Medulla oblongata (tissue), 1 donor: ENCODE data around the gene ATOSA.

Source experiments
- DNase-seq: peaks from one replicate; pipeline ENCODE4 v3.0.0-alpha.2; 2015; ENCODE audit errors: extremely low spot score

The ATOSA gene

GRCh38 chr15:52651868-52652267, 27.3 kb downstream of the ATOSA start:
- peak; percentile 91 for DNase-seq

GRCh38 chr15:52651114-52651513, 28.1 kb downstream of the ATOSA start:
- no peak for DNase-seq

- no peak for DNase-seq
Measured at GRCh38 chr15:52649686-52650085, 29.5 kb downstream of the ATOSA start.

GRCh38 chr15:52645916-52646315, 33.3 kb downstream of the ATOSA start:
- DNase-seq = no peak

- DNase-seq = no peak
Measured at GRCh38 chr15:52642386-52643361, 36.5 kb downstream of the ATOSA start.

GRCh38 chr15:52636459-52636858, 42.7 kb downstream of the ATOSA start:
- no peak for DNase-seq

- no peak for DNase-seq
Measured at GRCh38 chr15:52635908-52636307, 43.3 kb downstream of the ATOSA start.
